GM21360 (cell line): ENCODE measurements around the gene SNED1.

Experiments used
- ATAC-seq: cut with Tn5 transposase; IDR thresholded peaks from one replicate; pipeline ENCODE4 v1.9.1; 2021; ENCODE audit warnings: mild to moderate bottlenecking, moderate library complexity; ENCODE audit not compliant: unreplicated experiment

SNED1 gene

DNA sequence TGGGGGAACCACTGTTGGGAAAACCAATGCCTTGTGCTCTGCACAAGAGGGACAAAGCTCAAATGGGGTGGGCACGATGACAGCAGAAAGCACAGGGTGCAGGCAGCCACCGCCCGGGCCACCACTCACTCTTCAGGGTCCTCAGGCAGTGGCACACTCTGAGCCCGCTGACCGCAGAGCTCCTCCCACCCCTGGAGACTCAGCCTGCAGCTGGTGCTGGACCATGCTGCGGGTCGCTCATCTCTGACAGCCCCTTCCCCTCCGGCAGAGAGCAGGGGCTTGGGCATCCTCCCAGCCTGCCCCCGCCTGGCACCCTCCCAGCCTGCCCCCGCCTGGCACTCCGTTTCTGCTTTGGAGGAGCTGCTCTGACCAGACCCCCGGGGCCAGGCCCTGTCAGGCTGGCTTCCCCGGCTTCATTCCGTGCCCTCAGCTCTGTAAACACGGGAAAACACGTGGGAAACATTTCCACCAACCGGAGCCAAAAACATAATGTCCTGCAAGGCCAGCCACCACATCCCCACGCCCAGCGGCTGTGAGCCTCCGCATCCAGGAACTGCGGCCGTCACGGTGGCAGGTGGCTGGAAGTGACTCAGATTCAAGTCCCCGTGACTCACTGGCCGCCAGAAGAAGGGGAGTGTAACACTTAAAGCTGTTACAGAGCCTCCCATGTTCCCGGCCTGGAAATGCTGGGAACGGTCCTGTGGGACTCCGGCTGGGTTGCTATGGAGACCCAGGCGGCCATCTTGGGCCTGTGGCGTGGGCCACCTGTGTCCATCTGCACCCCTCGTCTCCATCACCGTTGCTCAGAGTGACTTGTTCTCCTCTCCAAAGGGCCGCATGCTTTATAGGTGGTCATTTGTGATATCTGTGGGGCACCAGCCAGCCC is 6.8 kb upstream of the SNED1 start:
- no peak for ATAC-seq

- ATAC-seq = no peak
Measured at GRCh38 chr2:240992572-240993291, 5.7 kb upstream of the SNED1 start.

DNA sequence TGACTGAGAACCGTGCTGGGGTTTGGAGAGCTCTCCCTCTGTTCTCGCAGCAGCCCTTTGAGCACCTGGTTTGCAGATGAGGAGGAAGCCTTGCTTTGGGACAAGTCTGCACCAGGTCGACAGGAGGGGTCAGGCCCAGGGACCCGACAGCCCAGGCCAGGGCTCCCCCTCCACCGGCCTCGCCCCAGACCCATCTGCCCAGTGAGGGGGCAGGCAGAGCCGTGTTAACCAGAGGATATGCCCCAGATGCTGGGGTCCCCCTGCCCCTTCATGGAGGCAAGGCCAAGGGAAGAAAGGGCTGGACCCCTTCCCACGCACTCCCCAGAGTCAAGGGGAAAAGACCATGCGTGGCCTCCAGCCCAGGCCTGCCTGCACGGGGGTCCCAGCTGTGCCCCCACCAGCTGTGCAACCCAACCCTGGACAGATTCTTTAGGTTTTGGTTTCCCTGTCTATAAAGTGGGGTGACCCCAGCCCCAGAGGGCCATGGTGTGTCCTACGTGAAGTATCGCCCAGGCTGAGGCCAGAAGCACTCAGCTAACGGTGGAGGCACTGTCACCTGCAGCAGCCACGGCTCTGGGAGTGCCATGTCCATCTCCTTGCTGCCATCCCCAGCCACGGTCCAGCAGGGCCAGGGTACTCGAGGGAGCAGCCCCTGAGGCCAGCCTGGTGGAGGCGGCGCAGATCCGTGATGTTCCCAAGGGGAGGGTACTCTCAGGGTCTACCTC is 4.8 kb upstream of the SNED1 start:
- ATAC-seq = no peak

DNA sequence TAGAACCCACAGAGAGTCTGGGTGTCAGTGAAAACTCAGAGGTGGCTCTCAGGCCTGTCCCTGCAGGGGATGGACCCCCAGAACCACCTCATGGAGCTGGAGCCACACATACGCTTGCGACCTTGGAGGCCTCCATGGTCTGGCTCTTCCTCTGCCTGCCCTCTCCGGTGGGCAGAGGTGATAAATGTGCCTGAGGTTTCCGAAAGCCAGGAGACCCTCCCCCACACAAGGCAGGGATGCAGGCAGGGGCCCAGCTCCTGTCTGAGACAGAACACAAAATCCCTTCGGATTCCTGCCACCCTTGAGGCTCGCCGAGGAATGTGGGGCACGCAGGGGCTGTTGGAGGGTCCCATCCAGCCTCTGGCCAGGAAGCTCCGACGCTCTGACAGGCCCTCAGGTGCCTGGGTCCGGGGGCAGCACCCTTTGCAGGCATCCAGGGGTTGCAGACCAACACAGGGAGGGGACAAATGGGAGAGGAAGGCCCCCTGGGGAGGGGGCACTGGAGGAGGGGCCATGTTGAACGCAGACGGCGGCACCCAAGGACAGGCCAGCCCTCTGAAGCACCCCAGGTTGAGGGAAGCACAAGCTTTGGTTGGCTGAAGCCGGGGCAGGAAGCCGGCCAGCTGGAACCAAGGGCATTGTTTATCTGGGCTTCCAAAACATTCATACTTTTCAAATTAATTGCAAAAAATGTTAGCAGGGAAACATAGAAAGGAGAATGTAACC is 4.1 kb upstream of the SNED1 start:
- ATAC-seq = no peak

GRCh38 chr2:240995041-240996021 is 3.1 kb upstream of the SNED1 start:
- ATAC-seq = no peak

GRCh38 chr2:240996161-240996833 is 2.1 kb upstream of the SNED1 start:
- ATAC-seq = no peak

DNA sequence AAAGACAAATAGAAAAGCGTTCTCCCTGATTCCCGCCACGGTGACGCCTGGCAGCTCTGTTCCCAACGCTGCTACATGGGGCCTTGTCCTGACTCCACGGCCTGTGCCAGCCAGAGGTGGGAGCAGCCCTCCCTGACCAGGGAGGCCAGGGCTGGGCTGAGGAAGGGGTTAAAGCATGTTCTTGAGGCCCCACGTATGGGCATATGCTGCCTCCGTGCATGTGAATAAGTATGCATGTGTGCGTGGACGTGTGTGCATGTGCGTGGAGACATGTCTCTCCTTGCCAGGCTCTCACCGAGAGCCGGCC is 1.6 kb upstream of the SNED1 start:
- no peak for ATAC-seq

DNA sequence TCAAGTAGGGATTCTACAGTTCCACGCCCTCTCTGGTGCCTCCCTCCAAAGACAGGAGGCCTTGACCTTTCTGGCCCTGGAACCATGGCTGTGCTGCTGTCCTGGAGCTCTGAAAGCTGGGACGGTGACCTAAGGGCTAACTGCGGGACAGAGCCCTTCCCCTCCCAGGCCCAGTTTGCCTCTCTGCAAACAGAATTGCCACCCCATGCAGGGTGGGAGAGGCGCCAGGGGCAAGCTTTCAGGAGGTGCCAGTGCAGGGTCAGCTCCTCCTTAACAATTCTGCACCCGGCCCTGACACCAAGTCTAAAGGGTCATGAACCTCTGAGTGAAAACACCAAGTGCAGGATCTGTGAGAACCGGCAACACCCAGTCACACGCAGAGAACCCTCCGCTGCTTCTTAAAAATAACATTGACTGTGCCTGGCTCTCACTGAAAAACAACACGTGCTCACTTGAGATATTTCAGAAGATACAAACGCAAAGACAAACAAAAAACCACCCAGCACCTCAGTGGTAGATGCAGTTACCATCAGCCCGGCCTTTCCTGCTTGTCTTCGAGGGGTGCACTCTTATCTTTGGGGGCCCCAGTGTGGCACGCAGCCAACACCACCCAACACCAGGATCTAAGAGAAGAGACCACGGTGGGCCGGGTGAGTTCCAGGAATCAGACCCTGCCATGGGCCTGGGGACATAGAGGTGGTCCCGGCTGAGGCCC is 1.1 kb upstream of the SNED1 start:
- ATAC-seq = no peak

DNA sequence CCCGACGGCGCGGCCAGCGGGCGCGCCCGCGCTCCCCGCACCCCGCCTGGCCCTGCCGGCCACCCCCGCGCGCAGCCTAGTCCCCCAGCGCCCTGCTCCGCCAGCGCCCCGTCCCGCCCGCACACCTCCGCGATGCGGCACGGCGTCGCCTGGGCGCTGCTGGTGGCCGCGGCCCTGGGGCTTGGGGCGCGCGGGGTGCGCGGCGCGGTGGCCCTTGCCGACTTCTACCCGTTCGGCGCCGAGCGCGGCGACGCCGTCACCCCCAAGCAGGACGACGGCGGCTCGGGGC is 232 bp downstream of the SNED1 start:
- ATAC-seq = no peak

- ATAC-seq = no peak
Measured at GRCh38 chr2:240998995-240999791, 775 bp downstream of the SNED1 start.

- ATAC-seq = no peak
Measured at GRCh38 chr2:240999873-241000541, 1.6 kb downstream of the SNED1 start.

DNA sequence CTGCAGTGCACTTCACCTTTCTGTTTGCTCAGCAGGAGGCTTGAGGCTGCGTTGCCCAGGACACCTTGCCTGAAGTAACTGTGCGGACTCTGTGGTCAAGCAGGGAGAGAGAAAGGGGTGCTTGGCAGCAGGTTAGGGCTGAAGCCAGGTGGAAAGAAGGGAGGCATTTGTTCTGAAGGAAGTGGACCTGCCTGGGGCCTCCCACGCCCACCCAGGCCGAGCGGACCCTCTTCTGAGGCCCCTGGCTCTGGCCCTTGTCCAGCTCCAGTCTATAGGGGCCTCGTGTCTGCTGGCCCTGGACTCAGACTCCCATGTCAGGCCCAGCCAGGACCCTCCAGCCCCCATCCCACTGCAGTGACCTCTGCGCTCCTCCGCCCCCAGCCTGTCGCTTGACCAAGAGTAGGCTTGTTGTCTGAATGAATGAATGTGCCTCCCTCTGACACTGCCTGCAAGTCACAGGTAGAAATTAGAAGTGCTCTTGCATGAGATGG is 2.5 kb downstream of the SNED1 start:
- ATAC-seq = no peak

DNA sequence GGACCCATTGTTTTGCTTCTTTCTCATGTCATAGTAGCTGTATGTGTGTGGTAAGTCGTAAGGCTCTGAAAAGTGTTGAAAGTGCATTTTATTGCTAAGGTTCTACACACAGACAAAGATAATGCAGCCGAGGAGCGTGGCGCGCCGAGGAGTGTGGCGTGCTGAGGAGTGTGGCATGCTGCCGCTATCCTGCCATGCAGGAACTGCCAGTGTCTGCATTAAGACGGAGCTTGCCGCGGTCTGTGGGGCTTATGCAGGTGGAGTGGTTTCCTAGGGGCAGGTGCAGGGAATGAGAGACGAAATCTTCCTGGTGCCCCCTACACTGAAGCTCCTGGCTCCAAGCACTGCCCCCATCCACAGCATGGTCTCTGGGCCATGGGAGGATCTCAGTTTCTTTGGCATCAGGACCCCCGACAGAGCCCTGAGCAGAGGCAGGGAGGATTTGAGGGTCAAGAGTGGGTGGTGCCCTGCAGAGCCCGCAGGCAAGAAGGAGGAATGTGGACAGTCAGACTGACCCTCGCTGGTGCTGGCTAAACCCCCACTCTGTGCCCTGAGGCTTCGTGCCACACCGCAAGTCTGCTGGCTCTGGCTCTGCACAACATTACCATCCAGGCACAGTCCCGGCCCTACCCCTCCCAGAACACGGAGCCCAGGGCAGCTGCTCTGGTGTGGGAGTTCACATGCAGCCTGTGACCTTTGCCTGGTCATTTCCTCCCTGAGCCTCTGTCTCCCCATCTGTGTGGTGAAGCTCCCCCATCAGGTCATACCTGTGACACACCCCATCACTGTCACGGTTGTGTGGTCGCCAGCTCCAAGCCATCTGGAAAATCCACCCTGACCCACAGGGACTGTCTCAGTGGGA is 3.2 kb downstream of the SNED1 start:
- ATAC-seq = no peak

GRCh38 chr2:241002275-241003046 is 4.0 kb downstream of the SNED1 start:
- no peak for ATAC-seq

DNA sequence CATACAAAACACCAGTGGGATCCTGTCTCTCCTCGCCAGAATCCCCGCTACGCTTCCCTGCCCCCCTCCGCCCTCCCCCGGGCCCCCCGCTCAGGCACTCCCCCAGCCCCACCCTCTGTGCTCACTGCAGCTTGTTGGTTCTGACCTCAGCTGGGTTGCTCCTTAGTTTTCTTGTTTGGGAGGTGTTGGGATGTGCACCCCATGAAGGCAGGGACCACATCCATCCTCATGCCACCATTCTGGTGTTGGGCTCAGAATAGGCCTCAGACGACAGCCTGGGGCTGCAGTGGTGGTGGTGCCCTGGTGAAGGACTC is 4.6 kb downstream of the SNED1 start:
- no peak for ATAC-seq

- ATAC-seq = no peak
Measured at GRCh38 chr2:241003369-241003768, 5.0 kb downstream of the SNED1 start.
